NOMO-1 (cell line): ENCODE results near the gene IGF2BP1.
"Not testable (repeated sequence)": the region's sequence is repeated elsewhere in the genome, so short reads cannot be mapped to it uniquely, and the experiment has no call there.

Experiments
- DNase-seq, 2 experiments: peaks; one replicate each; lab custom pipeline; 2025; ENCODE audit not compliant: unreplicated experiment in 2 of 2; lab: John Stamatoyannopoulos, UW

The IGF2BP1 gene

DNA sequence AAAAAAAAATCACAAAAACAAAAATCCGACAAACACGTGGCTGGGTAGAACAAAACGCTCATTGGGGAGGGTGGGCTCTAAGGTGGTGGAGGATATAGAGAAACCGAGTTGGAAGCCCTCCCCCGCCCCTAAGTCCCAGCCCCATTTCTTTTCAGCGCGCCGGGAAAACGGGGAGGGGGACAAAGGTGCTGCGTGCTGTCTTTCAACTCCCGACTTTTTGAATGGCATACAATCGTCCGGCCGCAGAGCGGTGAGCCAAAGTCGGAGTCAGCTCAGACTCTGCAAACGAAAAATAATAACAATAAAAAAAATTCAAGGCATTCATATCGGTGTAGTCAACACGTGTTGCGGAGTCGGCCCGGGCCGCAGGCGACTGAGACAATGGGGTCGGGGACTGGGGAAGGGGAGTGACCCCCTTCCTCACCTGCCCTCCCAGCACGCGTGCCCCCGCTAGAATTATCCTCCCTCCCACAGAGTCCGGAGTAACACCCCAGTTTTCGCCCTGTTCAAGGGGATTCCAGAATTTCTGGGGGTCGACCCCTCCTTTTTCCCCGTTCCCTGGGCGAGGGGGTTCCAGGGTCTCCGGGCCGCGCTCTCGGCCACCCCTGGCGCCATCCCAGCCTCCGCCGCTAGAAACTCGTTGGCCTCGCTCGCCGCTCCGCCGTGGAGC is 1.7 kb upstream of the IGF2BP1 start:
- DNase-seq: no peak

DNA sequence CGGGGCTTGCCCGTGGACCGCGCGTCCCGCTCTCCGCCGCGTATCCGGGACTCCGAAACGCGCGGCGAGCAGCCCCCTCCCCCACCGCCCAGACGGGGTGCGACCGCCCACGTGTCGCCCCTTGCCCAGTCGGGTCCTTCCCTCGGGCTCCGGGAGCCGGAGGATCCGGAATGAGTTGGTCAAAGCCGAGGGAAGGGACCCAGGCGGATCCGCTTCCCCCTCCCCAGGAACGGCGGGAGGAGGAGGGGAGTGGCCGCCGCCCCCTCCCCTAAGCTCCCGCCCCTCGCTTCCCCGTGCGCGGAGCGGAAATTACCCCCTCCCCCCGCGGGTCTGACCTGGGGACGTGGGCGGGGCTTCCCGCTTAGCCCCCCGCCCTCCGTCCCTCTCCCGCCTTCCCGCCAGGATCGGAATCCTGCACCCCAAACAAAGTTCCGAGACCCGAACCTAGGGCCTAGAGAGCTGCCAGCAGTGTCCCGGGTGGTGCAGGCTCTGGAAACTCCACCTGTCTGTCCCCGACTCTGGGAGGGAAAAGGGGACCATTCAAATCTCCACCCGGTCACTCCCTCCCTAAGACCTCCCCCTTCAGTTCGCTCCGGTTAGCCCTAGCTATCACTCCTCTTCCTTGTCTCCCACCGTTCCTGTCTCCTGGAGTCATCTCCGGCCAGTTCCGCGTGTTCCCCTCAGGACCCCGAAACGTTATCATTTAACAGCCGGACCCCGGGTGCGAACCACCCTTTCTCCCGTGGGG is 1.0 kb upstream of the IGF2BP1 start:
- DNase-seq: no peak

DNA sequence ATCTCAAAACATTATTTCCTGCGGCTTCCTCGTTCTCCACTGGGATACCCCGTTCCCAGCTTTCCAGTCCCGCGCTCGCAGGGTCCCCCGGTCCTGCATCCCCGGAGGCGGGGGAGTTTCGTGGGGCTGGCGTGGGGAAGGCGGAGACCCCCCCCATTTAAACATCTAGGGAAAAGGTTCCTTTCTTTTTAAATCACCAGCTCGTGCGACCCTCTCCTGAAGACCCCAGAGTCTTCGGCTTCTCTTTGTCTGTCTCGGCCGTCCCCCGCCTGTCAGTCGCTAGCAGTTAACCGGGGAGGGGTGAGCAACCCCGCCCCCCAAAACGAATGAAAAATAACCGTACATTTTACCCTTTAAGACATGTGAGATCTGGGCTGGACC is 473 bp upstream of the IGF2BP1 start:
- DNase-seq: no peak

DNA sequence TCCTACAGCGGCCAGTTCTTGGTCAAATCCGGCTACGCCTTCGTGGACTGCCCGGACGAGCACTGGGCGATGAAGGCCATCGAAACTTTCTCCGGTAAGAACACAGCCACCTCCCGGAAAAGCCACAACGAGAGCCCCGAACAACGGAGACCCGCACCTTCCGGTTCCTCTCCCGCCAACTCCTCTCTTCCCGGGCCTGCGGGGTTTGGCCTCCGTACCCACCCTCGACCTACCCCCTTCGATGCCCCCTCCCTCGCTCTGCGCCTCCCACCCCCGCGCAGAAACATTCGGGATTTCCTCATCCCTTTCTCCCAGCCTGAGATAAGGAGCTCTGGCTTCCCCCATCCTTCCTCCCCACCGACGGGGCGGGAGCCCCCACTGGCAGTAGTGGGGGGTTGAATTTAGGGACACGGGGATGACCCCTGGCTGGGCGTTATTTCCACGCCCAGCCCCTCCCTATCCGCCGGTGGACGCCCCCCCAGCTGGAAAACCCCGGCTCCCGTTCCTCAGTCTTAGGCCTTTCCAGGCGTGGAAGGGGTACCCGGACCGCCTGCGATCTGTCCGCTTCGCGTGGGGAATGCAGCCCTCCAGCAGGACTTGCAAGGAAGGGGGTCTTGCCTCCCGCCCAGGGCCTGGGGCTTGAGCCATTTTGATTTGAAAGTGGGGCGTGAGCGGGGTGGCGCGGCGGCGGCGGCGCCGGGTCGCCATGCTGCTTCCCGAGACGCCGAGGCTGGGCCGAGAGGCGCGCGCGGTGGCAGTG is 822 bp downstream of the IGF2BP1 start:
- DNase-seq: no peak

DNA sequence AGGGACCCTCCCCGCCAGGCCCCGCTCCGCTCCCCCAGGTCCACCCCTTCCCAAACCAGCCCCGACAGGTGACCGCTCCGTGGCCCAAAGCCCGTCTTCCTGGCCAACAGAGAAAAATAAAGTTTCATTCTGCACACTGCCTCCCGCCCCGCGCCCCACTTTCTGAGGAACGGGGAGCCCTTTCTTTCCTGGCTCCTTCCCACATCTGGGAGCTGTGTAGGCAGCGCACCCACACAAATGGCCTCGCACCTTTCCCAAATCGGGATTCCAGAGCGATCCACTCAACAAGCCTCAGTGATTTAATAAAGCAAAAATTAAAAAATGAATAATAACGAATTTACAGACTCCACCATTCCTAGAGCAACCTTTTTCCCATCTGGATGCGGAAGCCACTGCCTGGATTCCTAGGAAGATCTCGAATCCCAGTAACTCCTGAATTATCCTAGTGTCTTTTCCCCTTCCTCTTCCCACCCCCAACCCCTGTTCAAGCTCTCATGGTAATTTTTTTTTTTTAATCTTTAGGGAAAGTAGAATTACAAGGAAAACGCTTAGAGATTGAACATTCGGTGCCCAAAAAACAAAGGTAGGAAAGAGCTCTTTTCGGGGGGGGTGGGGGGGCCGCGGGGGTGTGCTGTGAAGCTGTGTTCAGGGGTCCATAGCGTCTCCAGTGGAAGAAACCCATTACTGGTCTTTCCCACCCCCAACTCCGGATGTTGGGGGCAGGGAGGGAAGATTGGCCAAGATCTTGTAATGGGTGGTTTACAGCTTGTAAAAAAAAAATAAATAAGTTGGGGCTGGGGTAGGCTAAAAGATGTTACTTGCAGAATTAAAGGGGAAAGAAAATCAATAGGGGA is 1.6 kb downstream of the IGF2BP1 start:
- no peak for DNase-seq

DNA sequence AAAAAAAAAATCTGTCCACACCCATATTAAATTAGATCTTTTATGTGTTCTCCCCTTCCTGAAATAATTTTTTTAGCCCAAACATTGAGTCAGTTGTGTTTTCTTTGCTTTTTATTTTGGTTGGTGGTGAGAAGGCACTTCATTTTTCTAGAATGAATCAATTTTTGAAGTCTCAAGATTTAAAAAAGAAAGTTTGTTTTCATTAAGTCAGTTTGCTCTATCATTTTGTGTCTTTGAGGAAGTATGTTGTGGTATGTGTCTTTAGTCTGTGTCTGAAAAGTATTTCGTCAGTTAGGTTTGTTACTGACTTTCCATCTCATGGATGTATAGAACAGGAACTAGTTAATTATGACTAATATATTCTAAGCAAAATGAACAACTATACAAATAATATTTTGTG is 3.8 kb downstream of the IGF2BP1 start:
- peak in 1 of 2 experiments; percentile 77 for DNase-seq

DNA sequence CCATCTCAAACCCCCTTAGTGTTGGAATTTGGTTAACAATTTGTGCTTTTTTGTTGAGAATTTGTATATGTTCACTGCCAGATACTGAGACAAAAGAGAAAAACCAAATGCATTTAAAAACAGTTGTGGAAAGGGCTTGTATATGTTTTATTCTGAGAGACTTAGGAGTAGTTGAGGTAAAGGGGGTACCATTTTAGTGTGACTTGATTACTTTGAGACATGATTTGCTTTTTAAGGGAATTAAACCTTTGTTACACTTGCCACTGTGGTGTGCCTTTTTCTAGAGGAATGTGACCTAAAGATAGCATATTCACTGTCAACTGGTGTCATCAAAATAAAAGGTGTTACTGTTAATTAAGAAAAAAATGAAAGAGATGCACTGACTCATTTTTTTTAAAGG is 4.5 kb downstream of the IGF2BP1 start:
- DNase-seq: no peak

DNA sequence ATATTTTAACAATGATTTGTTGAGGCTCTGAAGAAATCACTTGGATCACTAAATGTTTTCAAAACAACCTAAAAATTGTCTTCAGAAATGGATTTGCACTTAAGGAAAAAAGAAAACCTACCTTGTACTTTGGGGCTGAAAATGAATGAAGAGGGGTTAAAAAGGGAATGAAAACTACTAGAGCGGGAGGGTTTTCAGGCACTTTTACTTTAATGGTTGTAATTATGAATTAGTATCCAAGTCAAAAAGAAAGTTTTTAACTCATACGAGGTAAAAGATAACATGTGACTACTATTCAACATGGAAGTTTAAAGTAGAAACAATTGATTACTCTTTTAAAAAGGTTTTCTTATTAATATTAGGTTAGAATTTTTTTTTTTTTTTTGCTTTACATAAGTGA is 5.1 kb downstream of the IGF2BP1 start:
- DNase-seq: no peak

DNA sequence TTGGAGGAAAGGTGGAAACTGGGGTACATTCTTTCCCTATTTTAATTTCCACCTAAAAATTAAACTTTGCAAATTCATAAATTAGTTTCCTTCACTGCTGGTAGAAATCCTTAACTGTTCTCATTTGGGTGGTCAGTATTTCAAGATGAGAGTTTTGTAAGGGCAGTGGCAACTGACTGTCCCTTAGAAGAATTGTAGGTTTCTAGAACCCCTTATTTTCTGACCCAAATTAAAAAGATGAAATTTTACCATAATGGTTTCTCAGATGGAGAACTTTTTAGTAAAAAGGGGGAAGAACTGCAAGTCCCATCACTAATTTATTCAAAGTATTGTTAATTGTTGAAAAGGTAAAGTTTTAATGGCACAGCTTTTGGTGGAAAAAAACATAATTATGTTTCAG is 5.6 kb downstream of the IGF2BP1 start:
- no peak for DNase-seq

DNA sequence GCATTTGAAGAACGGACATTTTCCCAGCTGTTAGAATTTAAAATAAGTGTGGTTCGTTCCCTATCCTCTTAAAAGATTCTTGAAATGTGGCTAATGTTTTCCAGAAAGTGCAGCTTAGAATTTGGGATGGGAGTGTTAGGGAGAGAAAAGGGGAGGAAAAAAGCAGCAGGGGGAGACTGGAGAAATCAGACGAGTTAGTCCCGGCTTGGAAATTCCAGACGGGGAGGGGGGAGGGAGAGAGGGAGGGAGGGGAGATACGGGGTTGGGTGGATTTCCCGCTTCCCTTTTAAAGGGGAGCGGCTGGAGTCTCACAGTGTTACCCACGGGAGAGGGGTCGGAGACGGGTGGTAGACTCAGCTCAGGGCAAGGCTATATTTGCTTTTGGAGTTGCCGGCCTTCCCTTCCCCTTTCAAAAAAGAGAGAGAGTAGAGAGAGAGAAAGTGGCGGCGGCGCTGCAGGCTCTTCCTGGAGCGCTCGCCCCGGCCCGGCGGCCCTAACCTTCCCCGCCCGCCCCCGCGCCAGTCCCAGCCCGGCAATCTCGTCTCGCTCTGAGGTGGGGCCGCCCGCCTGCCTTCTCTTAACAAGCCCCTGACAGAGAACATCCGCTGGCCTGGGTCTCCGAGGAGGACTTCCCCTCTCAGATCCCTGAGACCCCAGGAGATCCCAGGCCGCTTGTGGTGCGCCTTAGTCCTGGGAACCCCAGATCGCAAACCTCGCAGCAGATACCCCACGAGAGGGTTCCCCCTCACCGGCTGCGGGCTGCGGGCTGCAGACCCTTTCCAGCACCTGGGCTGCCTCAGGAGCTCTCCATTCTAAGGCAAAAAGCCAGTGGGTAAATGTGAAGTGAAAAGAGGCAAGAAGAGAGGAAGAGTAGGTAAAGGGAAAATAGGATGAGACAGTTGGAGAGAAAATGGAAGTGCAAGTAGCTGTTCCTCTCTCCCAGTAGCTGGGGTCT is 6.6 kb downstream of the IGF2BP1 start:
- DNase-seq: no peak

DNA sequence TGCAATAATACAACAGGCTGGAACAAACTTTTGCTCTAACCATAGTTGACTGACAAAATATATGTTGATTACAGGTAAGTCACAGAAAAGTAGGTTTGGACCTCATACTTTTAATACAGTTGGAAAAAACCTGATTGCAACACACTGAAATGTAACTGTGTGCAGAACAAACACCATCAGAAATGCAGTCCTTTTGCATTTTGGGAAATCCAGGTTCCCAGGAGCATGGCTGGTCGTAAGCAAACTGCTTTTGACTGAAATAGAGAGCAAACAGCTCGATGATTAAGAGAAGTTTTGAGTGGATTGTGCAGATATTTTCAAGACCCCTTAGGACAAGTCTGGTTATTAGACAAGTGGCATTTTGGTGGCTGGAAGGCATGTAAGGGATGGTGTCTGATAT is 8.0 kb downstream of the IGF2BP1 start:
- DNase-seq: no peak

DNA sequence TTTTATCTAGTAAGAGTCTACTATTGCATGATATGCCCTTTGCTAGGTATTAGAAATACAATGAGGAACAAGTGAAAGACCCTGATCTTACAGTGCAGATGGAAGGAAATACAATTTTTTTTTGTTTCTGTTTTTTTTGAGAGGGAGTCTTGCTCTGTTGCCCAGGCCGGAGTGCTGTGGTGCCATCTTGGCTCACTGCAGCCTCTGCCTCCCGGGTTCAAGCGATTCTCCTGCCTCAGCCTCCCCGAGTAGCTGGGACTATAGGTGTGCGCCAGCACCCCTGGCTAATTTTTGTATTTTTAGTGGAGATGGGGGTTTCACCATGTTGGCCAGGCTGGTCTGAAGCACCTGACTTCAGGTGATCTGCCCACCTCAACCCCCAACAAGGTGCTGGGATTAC is 11.7 kb downstream of the IGF2BP1 start:
- DNase-seq: not testable (repeated sequence)

DNA sequence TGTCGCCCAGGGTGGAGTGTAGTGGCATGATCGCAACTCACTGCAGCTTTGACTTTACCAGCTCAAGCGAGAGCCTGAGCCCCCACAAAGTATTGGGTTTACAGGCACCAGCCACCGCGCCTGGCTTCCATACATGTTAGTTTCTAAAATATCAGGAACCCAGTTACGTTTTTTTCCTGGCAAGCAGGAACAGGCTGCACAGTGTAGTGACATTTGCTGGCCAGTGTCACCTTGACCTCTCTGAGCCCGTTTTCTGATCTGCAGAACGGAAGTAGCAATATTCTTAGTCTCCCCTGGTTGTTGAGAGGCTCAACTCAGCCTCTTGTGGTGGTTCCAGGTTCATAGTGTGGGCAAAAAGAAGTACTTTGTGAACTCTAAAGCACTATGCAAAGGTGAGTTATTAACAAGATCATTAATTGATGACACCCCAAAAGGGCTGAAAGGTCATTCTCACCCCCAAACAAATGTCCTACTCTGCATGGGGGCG is 15.6 kb downstream of the IGF2BP1 start:
- no peak for DNase-seq

DNA sequence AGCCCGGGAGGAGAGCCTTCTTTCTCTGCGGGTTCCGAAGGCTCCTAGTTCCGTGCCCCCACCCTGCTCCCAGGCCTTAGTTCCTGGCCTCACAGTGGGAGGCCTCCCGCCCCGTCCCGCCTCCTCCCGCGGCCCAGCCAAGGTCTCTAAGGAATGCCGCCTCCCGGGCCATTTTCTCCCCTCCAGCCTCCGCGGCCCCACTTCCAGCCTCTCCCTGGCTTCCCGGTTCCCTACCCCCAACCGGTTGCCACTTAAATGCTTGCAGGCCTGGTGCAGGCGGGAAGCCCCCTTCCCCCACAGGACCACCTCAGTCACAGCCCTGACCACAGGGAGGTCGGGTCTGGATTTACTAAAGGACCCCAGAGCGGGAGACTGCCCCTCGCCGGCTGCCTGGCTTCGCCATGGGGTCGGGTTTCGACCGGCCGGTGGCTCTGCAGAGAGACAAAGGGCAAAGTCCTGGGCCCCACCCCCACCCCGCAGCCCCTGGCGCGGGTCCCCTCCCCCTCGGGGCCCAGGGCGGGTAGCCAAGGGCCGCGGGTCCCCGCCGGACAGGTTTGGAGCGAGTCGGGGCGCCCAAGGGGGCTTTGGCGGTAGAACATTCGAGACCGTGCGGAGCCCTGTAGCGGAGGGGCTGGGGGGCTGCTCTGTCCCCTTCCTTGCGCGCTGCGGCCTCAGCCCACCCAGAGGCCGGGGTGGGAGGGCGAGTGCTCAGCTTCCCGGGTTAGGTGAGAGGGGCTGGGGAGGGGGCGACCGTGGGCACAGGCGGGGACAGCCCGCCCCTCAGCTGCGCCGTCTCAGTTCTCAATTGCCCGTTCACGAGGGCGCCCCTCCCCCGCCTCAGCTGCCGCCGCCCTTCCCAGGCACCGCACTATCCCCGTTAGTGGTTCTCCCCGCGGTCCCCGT is 16.4 kb downstream of the IGF2BP1 start:
- DNase-seq: no peak

DNA sequence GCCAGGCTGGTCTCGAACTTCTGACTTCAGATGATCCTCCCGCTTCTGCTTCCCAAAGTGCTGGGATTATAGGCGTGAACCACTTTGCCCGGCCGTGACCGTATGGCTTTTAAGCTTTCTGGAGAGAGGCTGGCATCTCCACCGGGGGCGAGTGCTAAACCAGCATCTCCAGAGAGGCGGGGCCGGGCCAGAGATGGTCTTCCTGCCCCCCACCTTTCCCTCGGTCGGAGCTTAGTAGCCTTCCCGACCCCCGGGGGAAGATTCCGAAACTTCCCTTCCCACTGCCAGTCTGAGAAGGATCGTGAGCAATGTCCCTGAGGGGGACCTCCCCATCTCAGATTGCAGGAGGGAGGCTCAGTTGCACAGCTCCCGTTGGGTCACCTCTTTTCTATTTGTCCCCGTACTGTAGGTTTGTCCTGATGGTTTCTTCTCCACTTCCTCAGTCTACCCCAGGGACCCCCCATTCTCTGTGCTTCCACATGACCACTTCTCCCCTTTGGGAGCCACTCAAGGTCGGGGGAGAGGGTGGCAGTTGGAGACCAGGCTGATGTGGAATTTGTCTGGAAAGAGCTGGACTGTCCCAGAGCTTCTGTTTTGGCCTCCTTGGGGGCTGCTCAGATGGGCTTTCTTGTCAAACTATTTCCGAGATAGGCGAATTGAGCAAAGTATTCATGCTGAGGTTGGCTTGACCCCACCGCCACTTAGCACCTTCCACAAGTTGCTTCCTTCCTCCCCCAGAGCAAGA is 18.2 kb downstream of the IGF2BP1 start:
- no peak for DNase-seq

DNA sequence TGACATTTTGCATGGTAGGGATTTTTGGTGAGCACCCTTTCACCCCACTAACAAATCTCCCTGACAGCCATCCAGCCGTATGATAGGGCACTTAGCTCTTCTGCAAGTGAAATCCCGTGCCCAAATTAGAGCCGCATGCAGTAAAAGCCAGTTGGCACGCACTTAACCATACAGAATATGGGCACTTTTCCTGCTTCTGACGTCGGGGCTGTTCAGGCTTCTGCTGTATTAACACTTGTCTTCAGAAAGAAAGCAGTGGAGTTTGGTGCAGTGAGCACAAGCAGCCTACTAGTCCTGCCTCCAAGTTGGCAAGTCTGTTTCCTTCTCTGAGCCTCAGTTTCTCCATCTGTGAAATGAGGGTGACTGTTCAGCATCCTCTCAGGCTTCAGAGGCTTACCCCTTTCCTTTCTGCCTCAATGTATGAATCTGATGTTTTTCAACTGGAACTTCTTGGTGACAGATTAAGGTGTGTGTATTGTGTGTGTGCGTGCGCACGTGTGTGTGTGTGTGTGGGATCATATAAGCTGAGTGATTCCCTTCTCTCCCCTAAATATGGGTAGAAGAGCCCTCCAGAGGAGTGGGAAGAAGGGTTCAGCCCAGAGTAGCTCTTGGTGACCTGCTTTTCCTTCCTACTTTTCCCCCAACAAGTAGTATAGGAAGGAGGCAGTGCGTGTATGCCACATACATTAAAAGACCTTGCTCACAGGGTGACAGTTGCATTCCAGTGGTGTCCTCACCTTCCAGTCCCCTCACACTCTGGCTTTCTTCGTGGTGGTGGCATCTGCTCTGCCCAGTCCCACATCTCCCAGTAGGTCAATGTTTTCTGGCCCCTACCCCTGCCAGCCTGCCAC is 19.0 kb downstream of the IGF2BP1 start:
- no peak for DNase-seq
